ENCODE data around the gene LGALSL.

GRCh38 chr2:64504774-64505720 is 51.1 kb downstream of the LGALSL start:
- TF ChIP-seq CTCF (IDR thresholded peaks at IDR 0.05) (no peak), POLR2A (IDR thresholded peaks at IDR 0.05) (no peak)

All from uterus (tissue), 2 donors.